GM12878 (cell line): Measurements from ENCODE around the gene RBMS3. TPM values are rescaled to one million over a fixed set of nuclear protein-coding genes. Genes with fewer than 3 reads are reported as not detected.
"Not testable (repeated sequence)": the region's sequence is repeated elsewhere in the genome, so short reads cannot be mapped to it uniquely, and the experiment has no call there.

Source experiments
- ATAC-seq: fragments of 200-7000 bp; cut with Tn5 transposase; 3 replicates; pipeline ENCODE4 v1.9.1; 2020; ENCODE audit warnings: mild to moderate bottlenecking, moderate library complexity
- BruUV-seq: library from RNA; stranded (reverse); fragments of 400-500 nt; replicated peaks from 2 replicates; lab custom pipeline; 2021; lab: Mats Ljungman, UMichigan
- CTCF ChIA-PET: fragments of 300-600 bp; sonication (Branson Sonifier 250); formaldehyde crosslinking; extraction: SDS; loops from one replicate; lab custom pipeline; 2021; ENCODE audit warnings: inconsistent platforms; lab: Yijun Ruan, JAX
- POLR2A ChIA-PET: fragments of 350-600 bp; formaldehyde crosslinking; extraction: SDS; loops from one replicate; lab custom pipeline; 2021; ENCODE audit warnings: inconsistent platforms; lab: Charles Lee
- RAD21 ChIA-PET: fragments of 300-600 bp; sonication (Branson Sonifier 250); formaldehyde crosslinking; loops from one replicate; lab custom pipeline; 2023; ENCODE audit warnings: antibody characterized with exemption; ENCODE audit not compliant: unreplicated experiment; lab: Charles Lee
- SMC1A ChIA-PET: fragments of 300-600 bp; sonication (Branson Sonifier 250); formaldehyde crosslinking; loops from one replicate; lab custom pipeline; 2023; ENCODE audit not compliant: unreplicated experiment, uncharacterized antibody; lab: Charles Lee
- DNase-seq: peaks from one replicate; pipeline ENCODE4 v3.0.0-alpha.2; 2011; ENCODE audit warnings: low read depth, low spot score
- FAIRE-seq: peaks from 3 replicates; lab custom pipeline; 2011; peaks lifted over from hg19 to GRCh38; lab: Jason Lieb, UNC
- H2AFZ ChIP-seq: 2 replicates; pipeline ENCODE4 v1.6.0; 2011; ENCODE audit warnings: low read depth, low read length, control low read depth; ENCODE audit not compliant: control insufficient read depth
- H3K27ac ChIP-seq: 2 replicates; pipeline ENCODE4 v1.5.1; 2011; ENCODE audit warnings: control low read depth; ENCODE audit not compliant: control insufficient read depth, insufficient read depth
- H3K27me3 ChIP-seq, 2 experiments: replicated peaks in 1 of 2; 2 replicates each; pipeline versions ENCODE4 v1.6.0 to v1.6.1; 2011; ENCODE audit warnings: low read length in 1 of 2; ENCODE audit not compliant: control insufficient read depth in 2 of 2, insufficient read depth in 2 of 2
- H3K36me3 ChIP-seq, 2 experiments: 2 replicates each; pipeline ENCODE4 v1.5.1; 2011; ENCODE audit warnings: low read length in 1 of 2; ENCODE audit not compliant: control insufficient read depth in 2 of 2, insufficient read depth in 2 of 2
- H3K4me1 ChIP-seq: 2 replicates; pipeline ENCODE4 v1.6.1; 2011; ENCODE audit warnings: mild to moderate bottlenecking, low read length, moderate library complexity, mixed read lengths; ENCODE audit not compliant: control insufficient read depth, insufficient read depth
- H3K4me2 ChIP-seq: 2 replicates; pipeline ENCODE4 v1.6.0; 2011; ENCODE audit warnings: control low read depth; ENCODE audit not compliant: control insufficient read depth, insufficient read depth
- H3K4me3 ChIP-seq: fragments of 200-600 bp; sonication (generic); 2 replicates; pipeline ENCODE4 v1.5.1; 2016
- H3K79me2 ChIP-seq: 2 replicates; pipeline ENCODE4 v1.6.0; 2011; ENCODE audit warnings: low read length; ENCODE audit not compliant: control insufficient read depth, insufficient read depth
- H3K9ac ChIP-seq: 2 replicates; pipeline ENCODE4 v1.8.0; 2011; ENCODE audit warnings: low read length, control low read depth, mixed read lengths; ENCODE audit not compliant: control insufficient read depth, insufficient read depth
- H3K9me3 ChIP-seq: replicated peaks from 3 replicates; pipeline ENCODE4 v1.5.1; 2011; ENCODE audit warnings: mild to moderate bottlenecking, low read length; ENCODE audit not compliant: control insufficient read depth, insufficient read depth
- H4K20me1 ChIP-seq: 2 replicates; pipeline ENCODE4 v1.6.0; 2011; ENCODE audit not compliant: control insufficient read depth, insufficient read depth
- ESRRA ChIP-seq: IDR thresholded peaks from 2 replicates; pipeline ENCODE4 v1.6.1; 2012; ENCODE audit warnings: mild to moderate bottlenecking, low read length, improper control_type of control experiment
- GATAD2B ChIP-seq: fragments of 450-650 bp; conservative IDR thresholded peaks from 2 replicates; pipeline ENCODE4 v1.6.1; 2017; ENCODE audit warnings: low read depth, mild to moderate bottlenecking, moderate library complexity
- MTA2 ChIP-seq: fragments of 450-650 bp; IDR thresholded peaks from 2 replicates; pipeline ENCODE4 v1.6.1; 2016; ENCODE audit warnings: low read depth, mild to moderate bottlenecking, moderate library complexity
- POU2F2 ChIP-seq: IDR thresholded peaks from 3 replicates; pipeline ENCODE4 v1.6.1; 2011; ENCODE audit warnings: low read depth, mild to moderate bottlenecking, low read length, borderline replicate concordance
- SIN3A ChIP-seq: IDR thresholded peaks from 2 replicates; pipeline ENCODE4 v1.6.1; 2012; ENCODE audit warnings: low read depth, low read length, improper control_type of control experiment
- WGBS: methylation state at CpG from one replicate; pipeline ENCODE4 v1.1.6; 2016; ENCODE audit warnings: low lambda C conversion rate; ENCODE audit not compliant: insufficient replicate concordance, insufficient coverage; ENCODE audit errors: missing lambda C conversion rate; 5-methylcytosine and 5-hydroxymethylcytosine counted together
- in situ Hi-C: fragments of 300-500 bp; cut with MboI; formaldehyde crosslinking; loops from 9 replicates; pipeline ENCODE4 v1.14.3; 2018; ENCODE audit warnings: mixed read lengths
- intact Hi-C: fragments of 100-400 bp; cut with micrococcal nuclease; formaldehyde crosslinking; loops from one replicate; pipeline ENCODE4 v1.14.2; 2022; ENCODE audit not compliant: unreplicated experiment
- polyA plus RNA-seq, 11 experiments: library from polyadenylated mRNA; depleted of rRNA in 4 of 11; unstranded in 6 of 11; stranded (reverse) in 5 of 11; fragments of >200 nt; fragmentation: Nextera tagmentation in 4 of 11; fragmentation: Illumina TruSeq in 1 of 11; extraction: Ambion mirVana in 4 of 11; extraction: Trizol in 1 of 11; gene quantifications; 1 replicate in 1 of 11; 2 replicates in 10 of 11; pipeline versions ENCODE4 v1.2.1 to v1.2.3, GENCODE V29; 2011 to 2016; ENCODE audit warnings: inconsistent platforms in 2 of 11, missing spikeins in 2 of 11, low read depth in 1 of 11
- total RNA-seq, 4 experiments: library from RNA; depleted of rRNA in 3 of 4; stranded (reverse); fragments of >200 nt in 3 of 4; fragmentation: Illumina TruSeq in 1 of 4; extraction: Trizol in 1 of 4; gene quantifications; 2 replicates each; pipeline versions ENCODE4 v1.2.1 to v1.2.3, GENCODE V29; 2013 to 2021

Gene RBMS3
- total and polyA plus RNA-seq, 10 of the 15 experiments (the other 5 are each of a cell fraction or from before 2014, with no cell fraction given): 0.79 to 4.7 (median 3.1) TPM

DNA sequence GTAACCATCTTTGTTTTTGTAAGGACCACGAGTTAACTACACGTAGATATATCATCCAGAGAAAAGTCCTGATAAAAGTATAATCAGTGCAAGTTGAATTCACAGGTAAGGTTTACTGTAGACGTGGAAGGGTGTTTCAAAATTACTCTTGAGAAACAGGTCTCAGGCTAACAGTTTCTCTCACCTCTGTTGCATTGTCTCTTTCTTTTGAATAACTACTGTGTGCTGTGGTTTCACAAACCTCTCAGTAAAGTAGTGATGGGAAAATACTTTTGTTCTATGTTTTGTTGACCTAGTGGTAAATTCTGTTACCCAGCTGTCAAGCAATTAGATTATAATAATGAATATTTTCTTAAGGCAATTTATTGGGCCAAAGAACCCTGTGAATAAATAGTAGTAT lies 75.2 kb downstream of the RBMS3 start:
- RAD21 ChIA-PET: interaction anchor here (1.1 kb wide), 1 partner anchor 32 kb away, joined by 3 read pairs; no protein-coding TSS in a partner anchor
- intact Hi-C loops (no loop called here), in situ Hi-C loops (no loop called here)
- H3K9me3 ChIP-seq: no peaks in the 10 kb centered on the region; the same call in 2 of the 3 replicates
- 42% methylated on average over 3 of the region's 3 CpGs for WGBS
- TF ChIP-seq ESRRA (no peak), MTA2 (peak; percentile 39; the same call in 1 of the 2 replicates), POU2F2 (no peak), GATAD2B (no peak), SIN3A (no peak)
- no TSS peak for BruUV-seq
- no peaks in the 10 kb centered on the region; the same call in 1 of the 2 replicates for H3K79me2 ChIP-seq
- H3K4me3 ChIP-seq: no peak overlapping the region
- CTCF ChIA-PET: no interaction called here
- no peaks in the 10 kb centered on the region for H4K20me1 ChIP-seq
- ATAC-seq (peak; percentile 68), FAIRE-seq (no peak), DNase-seq (no peak)
- H3K4me1 ChIP-seq: peaks cover 4% of the 10 kb centered on the region; the same call in 1 of the 2 replicates
- no peak overlapping the region for H3K9ac ChIP-seq
- H2AFZ ChIP-seq: peak overlapping the region; percentile 23; the same call in 1 of the 2 replicates
- H3K36me3 ChIP-seq: no peaks in the 10 kb centered on the region
- SMC1A ChIA-PET: interaction anchor here (0.9 to 1.2 kb wide), 3 partner anchors 11 to 27 kb away, joined by 3 to 4 read pairs (median 3); no protein-coding TSS in a partner anchor
- H3K27ac ChIP-seq: no peak overlapping the region
- no peaks in the 10 kb centered on the region for H3K27me3 ChIP-seq
- POLR2A ChIA-PET: no interaction called here
- H3K4me2 ChIP-seq: 0 out of 2 replicates have a peak overlapping the region, but pooled peaks have one; percentile 7

DNA sequence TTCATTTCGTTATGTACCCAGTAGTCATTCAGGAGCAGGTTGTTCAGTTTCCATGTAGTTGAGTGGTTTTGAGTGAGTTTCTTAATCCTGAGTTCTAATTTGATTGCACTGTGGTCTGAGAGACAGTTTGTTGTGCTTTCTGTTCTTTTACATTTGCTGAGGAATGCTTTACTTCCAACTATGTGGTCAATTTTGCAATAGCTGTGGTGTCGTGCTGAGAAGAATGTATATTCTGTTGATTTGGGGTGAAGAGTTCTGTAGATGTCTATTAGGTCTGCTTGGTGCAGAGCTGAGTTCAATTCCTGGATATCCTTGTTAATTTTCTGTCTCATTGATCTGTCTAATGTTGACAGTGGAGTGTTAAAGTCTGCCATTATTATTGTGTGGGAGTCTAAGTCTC lies 79.4 kb downstream of the RBMS3 start:
- H3K9ac ChIP-seq, H3K27ac ChIP-seq, H4K20me1 ChIP-seq, CTCF ChIA-PET, H3K4me2 ChIP-seq, BruUV-seq, FAIRE-seq, H3K4me3 ChIP-seq, RAD21 ChIA-PET, in situ Hi-C loops, H3K36me3 ChIP-seq, H3K4me1 ChIP-seq, ATAC-seq, intact Hi-C loops, H3K9me3 ChIP-seq, H3K27me3 ChIP-seq, H3K79me2 ChIP-seq, DNase-seq, POLR2A ChIA-PET, H2AFZ ChIP-seq: not testable (repeated sequence)
- SMC1A ChIA-PET: interaction anchor here (1.0 to 1.2 kb wide), 2 partner anchors 8 to 49 kb away, joined by 4 read pairs; no protein-coding TSS in a partner anchor
- WGBS: 0% methylated on average over 2 of the region's 2 CpGs
